Heart right ventricle (tissue), 16 donors: ENCODE data around the gene PLXNA2. TPM values are rescaled to one million over a fixed set of nuclear protein-coding genes. Genes with fewer than 3 reads are reported as not detected.
A peak's percentile ranks its signal among the peaks of the same experiment; 100 is the strongest.

Experiments
- ATAC-seq, 8 donors: fragments of 200-7000 bp; cut with Tn5 transposase; one replicate each; pipeline ENCODE4 v1.9.1; 2020; ENCODE audit warnings: mild to moderate bottlenecking in 8 of 8, moderate library complexity in 8 of 8, moderate number of reproducible peaks in 1 of 8
- DNase-seq, 2 donors: peaks; one replicate each; pipeline ENCODE4 v3.0.0-alpha.2; 2020
- H3K27ac ChIP-seq, 10 donors: fragments of 200-600 bp; sonication (generic) in 2 of 10; one replicate each; pipeline versions ENCODE4 v1.5.0 to v1.8.0; 2020 to 2022; ENCODE audit warnings: mild to moderate bottlenecking in 3 of 10
- H3K27me3 ChIP-seq, 7 donors: fragments of 200-600 bp; one replicate each; pipeline ENCODE4 v1.8.0; 2021 to 2022; ENCODE audit warnings: mild to moderate bottlenecking in 2 of 7
- H3K36me3 ChIP-seq, 9 donors: fragments of 200-600 bp; sonication (generic) in 1 of 9; one replicate each; pipeline versions ENCODE4 v1.5.0 to v1.8.0; 2020 to 2022; ENCODE audit warnings: mild to moderate bottlenecking in 2 of 9
- H3K4me1 ChIP-seq, 9 donors: fragments of 200-600 bp; sonication (generic) in 1 of 9; one replicate each; pipeline versions ENCODE4 v1.5.0 to v1.8.0; 2020 to 2022; ENCODE audit warnings: mild to moderate bottlenecking in 4 of 9
- H3K4me3 ChIP-seq, 10 donors: fragments of 200-600 bp; sonication (generic) in 2 of 10; one replicate each; pipeline versions ENCODE4 v1.5.0 to v1.8.0; 2020 to 2022; ENCODE audit warnings: mild to moderate bottlenecking in 7 of 10, moderate library complexity in 2 of 10
- H3K9me3 ChIP-seq, 11 donors: fragments of 200-600 bp in 10 of 11; sonication (generic) in 2 of 11; one replicate each; pipeline versions ENCODE4 v1.5.0 to v1.8.0; 2013 to 2022; ENCODE audit warnings: mild to moderate bottlenecking in 2 of 11, control low read depth in 1 of 11, moderate library complexity in 1 of 11
- CTCF ChIP-seq, 9 donors: fragments of 200-600 bp; sonication (generic) in 2 of 9; IDR thresholded peaks; one replicate each; pipeline versions ENCODE4 v1.5.0 to v1.8.0; 2021 to 2022; ENCODE audit warnings: antibody characterized with exemption in 9 of 9, mild to moderate bottlenecking in 5 of 9, moderate library complexity in 1 of 9
- WGBS, 2 donors: extraction: QIAGEN DNeasy Blood & Tissue Kit; methylation state at CpG; one replicate each; pipeline ENCODE4 v1.1.7; 2013; ENCODE audit warnings: inconsistent platforms in 1 of 2; 5-methylcytosine and 5-hydroxymethylcytosine counted together
- intact Hi-C, 10 donors: fragments of 100-400 bp; cut with DNase I; formaldehyde crosslinking; loops; one replicate each; pipeline versions ENCODE4 v1.11.1 to v1.14.2; 2022
- polyA plus RNA-seq, 2 donors: library from polyadenylated mRNA; stranded (reverse); fragments of 200-250 nt; gene quantifications; one replicate each; pipeline ENCODE4 v1.2.3, GENCODE V29; 2013
- total RNA-seq, 10 donors: library from RNA; stranded (reverse); fragmentation: NEBNext Ultra II Directional in 3 of 10; extraction: Animal tissue kit (Norgen Biotek cat#: 25700) in 3 of 10; gene quantifications; one replicate each; pipeline versions ENCODE4 v1.2.1 to v1.2.4, GENCODE V29; 2021 to 2023
- donor health status: Arrhythmogenic right ventricular cardiomyopathy.
- donor health status: ischemic (EF 13 %, LVEDD 7.1; RV severe dilation, severe dysfunction).
- donor health status: healthy with polysubstance abuse.
- donor health status: DM: no; HTN: yes; CAD: no.
- donor health status: DM: no; HTN: no; CAD: no.
- donor health status: ischemic (EF 25% LVEDD 6.9; RV normal size, moderate dysfunction).
- donor health status: ischemic (EF 25% LVEDD 5.7; RV mildly dilated, moderate dysfunction).
- donor health status: healthy.
- donor health status: DM: yes; HTN: yes; CAD: no.
- donor health status: Ischemic cardiomyopathy.
- donor health status: ischemic (EF 35%, LVEDD 5.7; RV mildly dilated, moderate dysfunction).
- donor health status: nonischemic (EF 11% LVEDD 7.7; RV severe dilation, severe dysfunction).
- donor health status: DM: yes; HTN: yes; CAD: no.
- donor health status: PGD.
- donor health status: ischemic (EF 29% LVEDD 5.4; RV normal size, mild dysfunction).
- donor health status: nonischemic (EF 23%, LVEDD 6.1; RV moderate dilation, normal function).

The PLXNA2 gene
- total and polyA plus RNA-seq, 12 donors: 6.1 to 31.6 (median 17.9) TPM

- no peaks in the 10 kb centered on the region for H3K36me3 ChIP-seq
- TF ChIP-seq CTCF (IDR thresholded peaks at IDR 0.05): no peak
- H3K9me3 ChIP-seq: no peaks in the 10 kb centered on the region
- ATAC-seq (no peak), DNase-seq (no peak)
- peaks cover 0 to 9% (median 0%) of the 10 kb centered on the region in 9 donors for H3K4me1 ChIP-seq
- intact Hi-C loops: no loop called here
- no peak overlapping the region for H3K4me3 ChIP-seq
- no peaks in the 10 kb centered on the region for H3K27me3 ChIP-seq
- 96 to 97% methylated on average over 2 of the region's 2 CpGs for WGBS, 2 donors
- no peak overlapping the region for H3K27ac ChIP-seq
Measured at GRCh38 chr1:208006258-208006920, 237.8 kb downstream of the PLXNA2 start.

- H3K4me1 ChIP-seq: peaks cover 0 to 8% (median 0%) of the 10 kb centered on the region in 9 donors
- intact Hi-C loops: no loop called here
- DNase-seq (no peak), ATAC-seq (no peak)
- WGBS, 2 donors: 65 to 67% methylated on average over 3 of the region's 3 CpGs
- H3K27ac ChIP-seq: no peak overlapping the region
- H3K4me3 ChIP-seq: no peak overlapping the region
- peaks cover 0 to 8% (median 0%) of the 10 kb centered on the region in 11 donors for H3K9me3 ChIP-seq
- H3K36me3 ChIP-seq: no peaks in the 10 kb centered on the region
- TF ChIP-seq CTCF (IDR thresholded peaks at IDR 0.05): no peak
- no peaks in the 10 kb centered on the region for H3K27me3 ChIP-seq
Measured at GRCh38 chr1:208004851-208005250, 239.3 kb downstream of the PLXNA2 start.

GRCh38 chr1:208003241-208003640 lies 240.9 kb downstream of the PLXNA2 start:
- WGBS, 2 donors: 88 to 90% methylated on average over 7 of the region's 7 CpGs
- Histone ChIP-seq H3K27me3 (no peaks in the 10 kb centered on the region), H3K4me1 (peaks cover 0 to 8% (median 0%) of the 10 kb centered on the region in 9 donors), H3K36me3 (no peaks in the 10 kb centered on the region), H3K4me3 (no peak overlapping the region), H3K9me3 (peaks cover 0 to 8% (median 0%) of the 10 kb centered on the region in 11 donors), H3K27ac (no peak overlapping the region)
- intact Hi-C loops: no loop called here
- DNase-seq (no peak), ATAC-seq (no peak)
- TF ChIP-seq CTCF (IDR thresholded peaks at IDR 0.05): no peak

- no peak for TF ChIP-seq CTCF (IDR thresholded peaks at IDR 0.05)
- H3K9me3 ChIP-seq: peaks cover 0 to 8% (median 0%) of the 10 kb centered on the region in 11 donors
- no peak overlapping the region for H3K27ac ChIP-seq
- no peak overlapping the region for H3K4me3 ChIP-seq
- intact Hi-C loops: no loop called here
- no peaks in the 10 kb centered on the region for H3K36me3 ChIP-seq
- H3K4me1 ChIP-seq: peaks cover 0 to 10% (median 1%) of the 10 kb centered on the region in 9 donors
- no peaks in the 10 kb centered on the region for H3K27me3 ChIP-seq
- ATAC-seq (no peak), DNase-seq (peak in 1 of 2 donors; percentile 19)
- WGBS, 2 donors: 74 to 76% methylated on average over 8 of the region's 8 CpGs
Measured at GRCh38 chr1:208002672-208003071, 241.5 kb downstream of the PLXNA2 start.
